CD4-positive, alpha-beta T cell (primary cell): Measurements from ENCODE around the gene IL4R. TPM values are rescaled to one million over a fixed set of nuclear protein-coding genes. Genes with fewer than 3 reads are reported as not detected.

Experiments used
- ATAC-seq: fragments of 200-7000 bp; cut with Tn5 transposase; one replicate; pipeline ENCODE4 v1.10.0; 2022; ENCODE audit warnings: mild to moderate bottlenecking; ENCODE audit not compliant: poor library complexity
- CTCF ChIA-PET: fragments of 350-600 bp; sonication (Branson Sonifier 250); formaldehyde crosslinking; loops from one replicate; lab custom pipeline; 2021; ENCODE audit warnings: antibody characterized with exemption, inconsistent platforms; lab: Charles Lee
- POLR2A ChIA-PET: fragments of 350-600 bp; sonication (Branson Sonifier 250); formaldehyde crosslinking; loops from one replicate; lab custom pipeline; 2021; ENCODE audit warnings: antibody characterized with exemption, inconsistent platforms; lab: Charles Lee
- DNase-seq, 14 experiments: peaks; one replicate each; pipeline ENCODE4 v3.0.0-alpha.2; 2013 to 2020; ENCODE audit warnings: mixed read lengths in 2 of 14
- H3K27ac ChIP-seq, 2 donors: one replicate each; pipeline versions ENCODE4 v1.5.1 to v1.7.0; 2013; ENCODE audit warnings: low read length in 2 of 2, low read depth in 1 of 2, mild to moderate bottlenecking in 1 of 2
- H3K27me3 ChIP-seq, 2 experiments: 1 replicate in 1 of 2; 2 replicates in 1 of 2; pipeline versions ENCODE4 v1.6.1 to v1.7.0; 2013; ENCODE audit warnings: low read length in 2 of 2, control low read depth in 1 of 2, mild to moderate bottlenecking in 1 of 2, moderate library complexity in 1 of 2; ENCODE audit not compliant: insufficient read depth in 2 of 2, control insufficient read depth in 1 of 2
- H3K36me3 ChIP-seq: one replicate; pipeline ENCODE4 v1.6.1; 2013; ENCODE audit warnings: low read length, control low read depth; ENCODE audit not compliant: insufficient read depth
- H3K4me1 ChIP-seq: one replicate; pipeline ENCODE4 v1.6.1; 2013; ENCODE audit warnings: low read length, control low read depth; ENCODE audit not compliant: insufficient read depth
- H3K4me3 ChIP-seq: one replicate; pipeline ENCODE4 v1.5.1; 2013; ENCODE audit warnings: mild to moderate bottlenecking, low read length, moderate library complexity
- H3K9me3 ChIP-seq, 2 experiments: 1 replicate in 1 of 2; 2 replicates in 1 of 2; pipeline versions ENCODE4 v1.6.1 to v1.7.0; 2013; ENCODE audit warnings: low read length in 2 of 2, mild to moderate bottlenecking in 2 of 2, control low read depth in 1 of 2, moderate library complexity in 1 of 2; ENCODE audit not compliant: control insufficient read depth in 1 of 2, insufficient read depth in 1 of 2
- H3K27ac Mint-ChIP-seq: one replicate; pipeline ENCODE4 v1.8.0; 2020; ENCODE audit warnings: mixed read lengths
- H3K27me3 Mint-ChIP-seq: one replicate; pipeline ENCODE4 v1.8.0; 2021; ENCODE audit warnings: mixed read lengths
- H3K36me3 Mint-ChIP-seq: one replicate; pipeline ENCODE4 v1.8.0; 2021; ENCODE audit warnings: low read depth, mixed read lengths
- H3K4me1 Mint-ChIP-seq: one replicate; pipeline ENCODE4 v1.8.0; 2021; ENCODE audit warnings: low read depth, mixed read lengths
- H3K4me3 Mint-ChIP-seq: one replicate; pipeline ENCODE4 v1.8.0; 2020; ENCODE audit warnings: mild to moderate bottlenecking, mixed read lengths
- H3K9me3 Mint-ChIP-seq: one replicate; pipeline ENCODE4 v1.8.0; 2020; ENCODE audit warnings: mixed read lengths
- CTCF ChIP-seq: fragments of 200-600 bp; IDR thresholded peaks from one replicate; pipeline ENCODE4 v1.8.0; 2022; ENCODE audit warnings: antibody characterized with exemption, mild to moderate bottlenecking
- intact Hi-C, 2 experiments: fragments of 100-400 bp; cut with DNase I in 1 of 2; cut with micrococcal nuclease in 1 of 2; formaldehyde crosslinking; loops; one replicate each; pipeline versions ENCODE4 v1.15.1 to v1.9.0; 2023 to 2025; cut with DNase I, micrococcal nuclease
- total RNA-seq, 174 experiments: library from RNA in 2 of 174; stranded (reverse) in 2 of 174; gene quantifications; one replicate each; pipeline ENCODE4 v1.2.3 and lab custom pipeline; 2021 to 2026

IL4R gene
- total RNA-seq, 2 experiments from 2014 or later = 145 to 147 TPM

DNA sequence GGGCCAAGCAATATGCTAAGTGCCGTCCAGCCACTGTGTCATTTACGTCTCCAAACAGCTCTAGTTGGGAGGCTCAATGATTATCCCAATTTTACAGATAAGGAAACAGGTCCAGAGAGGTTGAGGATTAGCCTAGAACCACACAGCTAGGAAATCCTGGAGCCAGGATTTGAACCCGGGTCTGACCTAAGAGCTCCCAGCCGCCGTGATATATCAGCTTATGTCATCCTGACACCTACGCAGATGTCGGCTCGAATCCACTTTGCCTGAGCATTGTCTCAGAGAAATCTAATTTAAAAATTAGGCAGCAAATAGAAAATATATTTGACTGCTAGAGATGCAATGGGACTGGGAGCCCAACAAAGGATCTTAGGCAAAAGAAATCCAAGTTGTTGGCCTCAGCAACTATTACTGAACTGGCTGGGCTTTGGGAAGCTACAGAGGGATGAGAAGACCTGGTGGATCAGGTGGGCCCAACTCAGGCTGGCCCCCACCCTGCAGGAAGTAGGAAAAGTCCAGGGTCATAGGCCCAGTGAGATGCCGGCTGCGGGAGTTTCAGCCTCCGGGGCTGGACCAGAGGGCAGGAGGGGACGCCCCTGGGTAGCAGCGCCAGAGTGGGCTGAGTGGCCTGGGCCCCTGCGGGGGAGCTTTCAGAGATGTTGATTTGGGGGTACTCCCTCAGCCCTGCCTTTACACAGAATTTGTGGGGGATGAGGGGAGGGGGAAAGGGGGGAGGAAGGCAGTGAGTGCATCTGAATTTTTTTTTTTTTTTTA is 53.1 kb downstream of the IL4R start:
- Histone ChIP-seq H3K9me3 (peaks cover 0 to 5% of the 10 kb centered on the region in 2 experiments), H3K27me3 (no peaks in the 10 kb centered on the region), H3K27ac (peak overlapping the region; percentile 86 to 98), H3K4me1 (peaks cover 62% of the 10 kb centered on the region), H3K4me3 (peak overlapping the region; percentile 8), H3K36me3 (peaks cover 19% of the 10 kb centered on the region)
- Mint-ChIP-seq H3K27me3 (no peaks in the 10 kb centered on the region), H3K36me3 (peaks cover 23% of the 10 kb centered on the region), H3K4me1 (peaks cover 76% of the 10 kb centered on the region), H3K4me3 (peak overlapping the region; percentile 85), H3K27ac (peak overlapping the region; percentile 99), H3K9me3 (no peaks in the 10 kb centered on the region)
- ATAC-seq = no peak
- intact Hi-C loops = loop anchor here (1.0 to 5.0 kb wide), 8 partner anchors 35 to 190 kb away; partner anchors contain the start of genes IL21R (in 2 of the 2) and KDM8 (in 1 of the 2)
- TF ChIP-seq CTCF = no peak
- CTCF ChIA-PET = interaction anchor here (1.0 to 5.2 kb wide), 16 partner anchors 11 to 257 kb away, joined by 3 to 105 read pairs (median 8); partner anchors contain the start of genes IL21R and KDM8
- DNase-seq = peak in 5 of 14 experiments; percentile 14 to 45 (median 19)
- POLR2A ChIA-PET = interaction anchor here (0.6 to 8.6 kb wide), 38 partner anchors 9 to 211 kb away, joined by 3 to 145 read pairs (median 5); partner anchors contain the start of genes IL21R and KDM8

DNA sequence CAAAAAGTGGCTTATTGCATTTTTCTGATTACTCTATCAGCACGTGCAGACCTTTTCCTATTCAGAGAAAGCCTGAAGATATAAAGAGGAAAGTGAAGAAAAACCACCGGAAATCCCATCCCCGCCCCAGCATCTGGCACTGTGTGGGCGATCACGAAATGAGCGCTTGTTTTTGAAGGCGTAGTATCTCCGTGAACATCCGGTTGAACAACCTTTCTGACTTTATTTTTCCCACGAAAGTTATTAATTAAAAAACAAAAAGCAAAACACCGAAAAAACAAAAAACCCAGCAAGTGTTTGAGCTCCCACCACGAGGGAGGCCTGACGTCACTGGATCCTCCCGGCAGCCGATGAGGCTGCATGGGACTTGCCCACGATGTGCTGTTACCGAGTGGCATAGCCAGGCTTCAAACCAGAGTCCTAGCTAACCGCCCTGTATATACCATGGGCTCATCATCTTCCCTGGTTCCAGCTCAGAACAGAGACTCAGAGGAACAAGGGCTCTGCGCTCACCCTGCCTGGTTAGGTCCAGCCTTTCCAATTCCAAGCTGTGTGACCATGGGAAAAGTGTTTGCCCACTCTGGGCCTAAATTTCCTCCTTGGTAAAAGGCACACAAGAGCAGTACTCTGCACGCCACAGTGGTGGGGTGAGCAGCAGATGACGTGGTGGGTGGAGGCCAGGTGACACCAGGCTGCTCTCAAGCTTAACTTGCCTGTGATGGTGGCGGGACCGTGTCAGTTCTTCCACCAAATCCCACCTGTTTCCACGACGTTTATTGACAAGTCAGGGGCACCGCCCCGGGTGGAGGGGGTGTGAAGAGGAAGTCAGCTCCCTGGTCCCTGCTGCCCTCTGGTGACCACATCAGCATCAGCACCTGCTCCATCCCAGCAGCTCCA is 53.9 kb downstream of the IL4R start:
- peaks cover 15% of the 10 kb centered on the region for H3K36me3 Mint-ChIP-seq
- peak overlapping the region; percentile 35 for H3K4me3 Mint-ChIP-seq
- POLR2A ChIA-PET = interaction anchor here (0.6 to 8.6 kb wide), 40 partner anchors 8 to 212 kb away, joined by 3 to 145 read pairs (median 5); partner anchors contain the start of genes IL21R and KDM8
- peak; percentile 70 to 98 (median 86) for DNase-seq
- intact Hi-C loops = loop anchor here (1.0 to 5.0 kb wide), 10 partner anchors 35 to 212 kb away; partner anchors contain the start of genes IL21R (in 2 of the 2) and KDM8 (in 1 of the 2)
- Histone ChIP-seq H3K27me3 (no peaks in the 10 kb centered on the region), H3K36me3 (peaks cover 12% of the 10 kb centered on the region), H3K4me1 (peaks cover 71% of the 10 kb centered on the region), H3K27ac (peak overlapping the region; percentile 86 to 98), H3K9me3 (peaks cover 0 to 5% of the 10 kb centered on the region in 2 experiments), H3K4me3 (peak overlapping the region; percentile 23)
- peaks cover 72% of the 10 kb centered on the region for H3K4me1 Mint-ChIP-seq
- CTCF ChIA-PET = interaction anchor here (0.6 to 5.2 kb wide), 30 partner anchors 10 to 257 kb away, joined by 3 to 105 read pairs (median 4); partner anchors contain the start of genes IL21R and KDM8
- TF ChIP-seq CTCF = peak; percentile 87
- peak; percentile 79 for ATAC-seq
- no peaks in the 10 kb centered on the region for H3K9me3 Mint-ChIP-seq
- peak overlapping the region; percentile 99 for H3K27ac Mint-ChIP-seq
- no peaks in the 10 kb centered on the region for H3K27me3 Mint-ChIP-seq

- intact Hi-C loops = loop anchor here (1.0 to 5.0 kb wide), 5 partner anchors 34 to 213 kb away; partner anchors contain the start of gene IL21R (in 1 of the 2)
- Mint-ChIP-seq H3K4me1 (peaks cover 72% of the 10 kb centered on the region), H3K27ac (peak overlapping the region; percentile 99), H3K4me3 (peak overlapping the region; percentile 35), H3K27me3 (no peaks in the 10 kb centered on the region), H3K9me3 (no peaks in the 10 kb centered on the region), H3K36me3 (peaks cover 15% of the 10 kb centered on the region)
- no peak for DNase-seq
- Histone ChIP-seq H3K9me3 (peaks cover 0 to 5% of the 10 kb centered on the region in 2 experiments), H3K36me3 (peaks cover 6% of the 10 kb centered on the region), H3K4me3 (peak overlapping the region; percentile 23), H3K27me3 (no peaks in the 10 kb centered on the region), H3K4me1 (peaks cover 77% of the 10 kb centered on the region), H3K27ac (peak overlapping the region; percentile 86 to 98)
- TF ChIP-seq CTCF = no peak
- ATAC-seq = no peak
- CTCF ChIA-PET = interaction anchor here (0.6 to 5.2 kb wide), 25 partner anchors 10 to 251 kb away, joined by 3 to 105 read pairs (median 6); partner anchors contain the start of genes IL21R and KDM8
- POLR2A ChIA-PET = interaction anchor here (0.8 to 8.6 kb wide), 30 partner anchors 10 to 212 kb away, joined by 3 to 145 read pairs (median 6); partner anchors contain the start of genes IL21R and KDM8
Measured at GRCh38 chr16:27368358-27368722, 54.6 kb downstream of the IL4R start.
